GM12892 (cell line): ENCODE results near the gene DDX31.

ENCODE experiments used
- DNase-seq: peaks from one replicate; pipeline ENCODE4 v3.0.0; 2011; ENCODE audit not compliant: insufficient read length
- FAIRE-seq: peaks from 2 replicates; lab custom pipeline; 2011; peaks lifted over from hg19 to GRCh38; lab: Jason Lieb, UNC
- POLR2A ChIP-seq: IDR thresholded peaks from 2 replicates; pipeline ENCODE4 v1.6.1; 2011; ENCODE audit warnings: low read depth, low read length, control low read depth
- POLR2AphosphoS5 ChIP-seq: IDR thresholded peaks from 2 replicates; pipeline ENCODE4 v1.6.1; 2011; ENCODE audit warnings: low read depth, low read length, control low read depth
- TAF1 ChIP-seq: IDR thresholded peaks from 2 replicates; pipeline ENCODE4 v1.6.1; 2011; ENCODE audit warnings: low read depth, mild to moderate bottlenecking, control low read depth, low read length, borderline replicate concordance

DDX31 gene

DNA sequence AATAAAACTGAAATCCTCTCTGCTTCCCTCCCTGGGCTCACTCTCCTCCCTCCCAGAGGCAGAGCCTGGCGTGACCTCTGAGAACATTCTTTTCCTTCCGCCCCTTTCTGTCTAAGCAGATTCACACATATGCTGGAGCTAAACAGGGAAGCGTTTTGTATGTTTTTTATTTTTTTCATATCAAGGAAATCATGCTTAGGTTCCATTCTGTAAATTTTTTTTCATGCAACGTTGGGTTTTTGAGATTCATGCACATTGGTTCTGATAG, 107.5 kb downstream of the DDX31 start:
- TF ChIP-seq TAF1: no peak
- TF ChIP-seq POLR2A: no peak
- no peak for TF ChIP-seq POLR2AphosphoS5
- DNase-seq: no peak
- no peak for FAIRE-seq

- no peak for FAIRE-seq
- TF ChIP-seq POLR2AphosphoS5: no peak
- no peak for DNase-seq
These were observed 109.1 kb downstream of the DDX31 start for GRCh38 chr9:132560616-132561202.

DNA sequence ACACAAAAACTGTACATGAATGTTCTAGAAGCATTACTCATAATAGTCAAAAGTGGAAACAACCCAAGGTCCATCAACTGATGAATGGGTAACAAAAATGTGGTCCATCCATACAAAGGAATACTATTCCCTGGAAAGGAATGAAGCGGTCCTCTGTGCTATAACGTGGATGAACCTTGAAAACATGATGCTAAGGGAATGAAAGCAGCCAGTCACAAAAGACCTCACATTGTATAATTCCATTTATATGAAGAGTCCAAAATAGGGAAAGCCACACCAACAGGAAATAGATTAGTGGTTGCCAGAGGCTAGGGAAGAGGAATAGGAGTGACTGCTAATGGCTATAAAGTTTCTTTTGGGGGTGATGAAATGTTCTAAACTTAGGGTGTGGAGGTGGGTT, 110.1 kb downstream of the DDX31 start:
- FAIRE-seq (no peak), DNase-seq (no peak)
- no peak for TF ChIP-seq TAF1
- TF ChIP-seq POLR2AphosphoS5: no peak
- TF ChIP-seq POLR2A: no peak

- FAIRE-seq (no peak), DNase-seq (no peak)
- TF ChIP-seq POLR2AphosphoS5 (no peak), TAF1 (no peak), POLR2A (no peak)
These were observed 112.6 kb downstream of the DDX31 start for GRCh38 chr9:132557159-132557558.

DNA sequence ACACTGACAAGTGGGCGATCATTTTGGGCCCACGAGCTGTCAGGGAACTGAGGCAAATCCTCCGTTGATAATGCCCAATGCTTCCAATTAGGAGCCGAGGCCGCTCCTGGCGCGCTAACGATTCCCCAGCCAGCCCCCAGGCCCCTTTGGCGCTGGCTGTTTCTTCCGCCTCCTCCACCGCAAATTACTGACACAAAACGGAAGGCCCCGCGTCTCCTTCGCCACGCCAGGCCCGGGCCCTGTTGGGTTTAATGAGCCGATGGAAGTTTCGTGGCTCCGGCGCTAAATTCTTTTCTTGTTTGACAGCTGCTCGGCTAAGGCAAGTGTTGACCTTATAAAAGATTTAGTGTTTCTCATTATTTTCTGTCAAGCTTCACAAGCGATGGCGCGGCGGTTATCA, 113.1 kb downstream of the DDX31 start:
- DNase-seq (no peak), FAIRE-seq (no peak)
- TF ChIP-seq POLR2AphosphoS5: no peak
- no peak for TF ChIP-seq POLR2A
- TF ChIP-seq TAF1: no peak

DNA sequence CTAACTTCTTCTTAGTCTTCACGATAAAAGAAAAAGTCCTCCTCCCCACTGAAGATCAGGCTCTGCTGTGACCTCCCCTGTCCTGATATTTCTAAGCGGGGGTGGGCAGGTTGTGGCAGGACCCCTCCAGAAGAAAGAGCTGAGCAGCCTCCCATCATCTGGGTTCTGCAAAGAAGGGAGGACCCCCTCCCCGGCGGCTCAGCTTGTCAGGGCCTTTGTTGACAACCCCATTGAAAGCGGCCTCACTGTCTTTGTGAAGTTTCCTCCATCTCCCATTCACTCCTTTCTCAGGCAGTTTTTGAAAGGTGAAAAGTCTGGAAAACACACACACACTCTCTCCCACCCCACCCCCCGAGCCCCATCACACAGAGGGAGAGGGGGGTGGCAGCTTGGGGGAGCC, 113.5 kb downstream of the DDX31 start:
- FAIRE-seq (no peak), DNase-seq (no peak)
- TF ChIP-seq POLR2A (no peak), TAF1 (no peak), POLR2AphosphoS5 (no peak)

DNA sequence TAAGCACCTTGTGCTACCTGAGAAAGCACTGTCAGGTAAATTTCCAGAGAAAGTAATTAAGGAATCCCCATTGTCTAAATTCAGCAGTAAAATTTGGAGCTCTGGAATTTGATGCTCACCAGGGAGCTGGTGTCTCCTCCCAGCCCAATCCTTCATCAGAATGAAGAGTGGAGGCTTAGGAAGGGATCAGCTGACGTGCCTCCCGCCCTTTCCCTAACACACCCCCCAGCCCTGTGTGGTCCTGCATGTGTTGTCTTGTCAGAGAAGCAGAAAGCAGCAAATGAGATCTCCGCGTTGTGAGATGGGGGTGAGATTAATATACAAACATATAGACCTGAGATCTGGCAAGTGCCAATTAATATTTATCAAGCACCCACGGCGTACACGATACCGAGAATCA, 114.3 kb downstream of the DDX31 start:
- TF ChIP-seq TAF1 (no peak), POLR2A (no peak), POLR2AphosphoS5 (no peak)
- no peak for DNase-seq
- FAIRE-seq: no peak

DNA sequence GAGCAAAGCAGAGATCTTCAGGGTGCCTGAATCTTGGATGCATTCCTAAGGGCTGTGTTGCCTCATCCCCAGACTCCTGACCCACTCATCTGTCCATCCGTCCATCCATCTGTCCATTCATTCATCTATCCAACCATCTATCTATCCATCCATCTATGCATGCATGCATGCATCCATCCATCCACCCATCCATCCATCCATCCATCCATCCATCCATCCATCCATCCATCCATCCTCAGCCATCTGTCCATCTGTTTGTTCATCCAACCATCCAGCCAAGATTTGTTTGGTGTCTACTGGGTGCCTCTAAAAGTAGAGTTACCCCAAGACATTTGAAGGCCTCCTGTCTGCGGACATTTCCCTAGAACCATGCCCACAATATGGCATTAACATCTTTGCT, 115.0 kb downstream of the DDX31 start:
- no peak for TF ChIP-seq POLR2A
- no peak for TF ChIP-seq POLR2AphosphoS5
- no peak for TF ChIP-seq TAF1
- DNase-seq: no peak
- FAIRE-seq: no peak

- FAIRE-seq: no peak
- DNase-seq: no peak
- TF ChIP-seq POLR2A: no peak
- TF ChIP-seq TAF1: no peak
- no peak for TF ChIP-seq POLR2AphosphoS5
These were observed 117.7 kb downstream of the DDX31 start for GRCh38 chr9:132552041-132552440.

DNA sequence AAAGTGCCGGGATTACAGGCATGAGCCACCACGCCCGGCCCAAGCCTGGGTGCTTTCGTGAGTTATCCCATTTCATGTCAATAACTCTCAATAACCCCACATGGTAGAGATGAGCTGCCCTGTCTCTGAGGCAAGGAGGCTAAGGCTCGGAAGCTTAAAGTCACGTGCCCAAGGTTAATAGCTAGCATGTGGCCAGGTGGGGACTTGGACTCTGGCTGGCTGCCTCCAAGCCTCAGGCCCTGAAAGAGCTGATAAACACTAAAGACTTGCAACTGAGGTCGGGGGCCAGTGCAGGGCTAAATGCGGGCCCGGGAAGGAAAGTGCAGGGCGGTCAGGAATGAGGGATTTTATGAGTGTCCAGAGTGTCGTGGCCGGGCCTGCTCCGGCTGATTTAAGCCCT, 118.2 kb downstream of the DDX31 start:
- FAIRE-seq (no peak), DNase-seq (no peak)
- TF ChIP-seq TAF1 (no peak), POLR2AphosphoS5 (no peak), POLR2A (no peak)

GRCh38 chr9:132548751-132549640, 120.8 kb downstream of the DDX31 start:
- TF ChIP-seq TAF1 (no peak), POLR2AphosphoS5 (no peak), POLR2A (no peak)
- DNase-seq: no peak

More at GRCh38 chr9:132548751-132549640, 120.8 kb downstream of the DDX31 start:
- FAIRE-seq: no peak
